Measurements from ENCODE around the gene CEMIP2. TPM values are rescaled to one million over a fixed set of nuclear protein-coding genes. Genes with fewer than 3 reads are reported as not detected.

The CEMIP2 gene
- total and polyA plus RNA-seq, 2 of the 13 experiments (the other 11 are each of a cell fraction or from before 2014, with no cell fraction given) = 94.3 to 128 TPM

- peaks cover 12 to 64% of the 10 kb centered on the region in 2 experiments for H3K36me3 ChIP-seq (replicated peaks in 1 of 2; ENCODE audit: control insufficient read depth in 1 of 2, insufficient read depth in 2 of 2, low read length in 2 of 2)
- H2AFZ ChIP-seq (ENCODE audit: low read length) = no peak overlapping the region
- intact Hi-C loops (cut with micrococcal nuclease; ENCODE audit: unreplicated experiment) (no loop called here), in situ Hi-C loops (cut with HindIII; ENCODE audit: extremely low pct_ligation_motif_present, low pct_unique_long_range_greater_than_20kb) (no loop called here)
- H3K4me2 ChIP-seq (ENCODE audit: low read depth, low read length) = no peak overlapping the region
- H3K4me3 ChIP-seq (replicated peaks in 1 of 3; ENCODE audit: insufficient read depth in 1 of 3, low read depth in 2 of 3, low read length in 3 of 3) = no peak overlapping the region
- H3K9ac ChIP-seq (ENCODE audit: insufficient read depth, low read depth, low read length) = no peak overlapping the region
- no peak for FAIRE-seq
- no peaks in the 10 kb centered on the region for H3K9me3 ChIP-seq (ENCODE audit: low read length)
- H3K79me2 ChIP-seq (ENCODE audit: insufficient read depth, low read length) = no peaks in the 10 kb centered on the region
- H3K4me1 ChIP-seq (ENCODE audit: insufficient read depth, low read length) = peaks cover 7% of the 10 kb centered on the region; the same call in 1 of the 2 replicates
- ATAC-seq = no peak
- ChIA-PET POLR2A (no interaction called here), CTCF (ENCODE audit: low intra/inter-chr PET ratio, low total read pairs) (no interaction called here)
- no peaks in the 10 kb centered on the region for H3K27me3 ChIP-seq (ENCODE audit: control insufficient read depth in 1 of 2, insufficient read depth in 2 of 2, low read length in 2 of 2)
- no peak for DNase-seq (ENCODE audit: low spot score)
- no TSS peak for BruUV-seq (replicated peaks)
- 100% methylated on average over 3 of the region's 3 CpGs for WGBS (ENCODE audit: low lambda C conversion rate)
- no peak overlapping the region for H3K27ac ChIP-seq (ENCODE audit: extremely low read length, insufficient read depth, low read length)
- H4K20me1 ChIP-seq (ENCODE audit: insufficient read depth, low read length) = no peaks in the 10 kb centered on the region; the same call in 1 of the 2 replicates
- TF ChIP-seq ZNF253 (CRISPR knock-in tag; IDR thresholded peaks at IDR 0.05; ENCODE audit: borderline replicate concordance) (no peak), PRDM15 (CRISPR knock-in tag; IDR thresholded peaks at IDR 0.05) (no peak), ZNF510 (CRISPR knock-in tag; IDR thresholded peaks at IDR 0.05; ENCODE audit: low read depth) (no peak), ZNF362 (CRISPR knock-in tag; IDR thresholded peaks at IDR 0.05; ENCODE audit: borderline replicate concordance) (no peak), HBP1 (CRISPR knock-in tag; IDR thresholded peaks at IDR 0.05; ENCODE audit: low read depth) (no peak), ZNF766 (CRISPR knock-in tag; IDR thresholded peaks at IDR 0.05; ENCODE audit: borderline replicate concordance) (no peak), ZNF879 (CRISPR knock-in tag; IDR thresholded peaks at IDR 0.05) (no peak), SOX13 (IDR thresholded peaks at IDR 0.05) (no peak), SOX13 (CRISPR knock-in tag; conservative IDR thresholded peaks at IDR 0.05 in 1 of 2, IDR thresholded peaks at IDR 0.05 in 1 of 2) (no peak), ZBTB25 (CRISPR knock-in tag; IDR thresholded peaks at IDR 0.05) (no peak), ZHX1 (CRISPR knock-in tag; IDR thresholded peaks at IDR 0.05; ENCODE audit: low read depth) (no peak), GFI1 (CRISPR knock-in tag; IDR thresholded peaks at IDR 0.05; ENCODE audit: borderline replicate concordance) (no peak), ZNF547 (CRISPR knock-in tag; IDR thresholded peaks at IDR 0.05) (no peak)
Observed at GRCh38 chr9:71693607-71694006, 74.7 kb downstream of the CEMIP2 start.
